ENCODE results near the gene CACNA2D3. TPM values are rescaled to one million over a fixed set of nuclear protein-coding genes. Genes with fewer than 3 reads are reported as not detected.

CACNA2D3 gene
- total RNA-seq, 1 experiment from 2014 or later, result not detected

DNA sequence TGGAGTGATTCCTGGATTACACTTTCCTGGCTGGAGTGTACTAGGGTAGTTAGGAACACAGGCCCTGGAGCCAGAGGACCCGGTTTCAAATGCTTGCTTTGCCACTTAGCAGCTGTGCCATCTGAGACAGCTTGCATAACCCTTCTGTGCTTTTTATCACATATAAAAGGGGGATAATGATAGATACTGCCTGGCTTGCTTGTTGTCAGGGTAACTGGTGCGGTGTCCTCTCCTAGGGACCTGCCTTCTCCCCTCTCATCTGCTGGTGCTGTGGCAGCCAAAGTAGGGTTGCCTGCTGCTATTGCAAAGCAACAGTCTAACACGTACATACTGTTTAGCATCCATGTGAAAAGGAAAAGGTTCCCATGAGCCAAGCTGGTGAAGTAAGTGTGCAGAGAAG lies 667.7 kb downstream of the CACNA2D3 start:
- DNase-seq (ENCODE audit: low spot score), result no peak

DNA sequence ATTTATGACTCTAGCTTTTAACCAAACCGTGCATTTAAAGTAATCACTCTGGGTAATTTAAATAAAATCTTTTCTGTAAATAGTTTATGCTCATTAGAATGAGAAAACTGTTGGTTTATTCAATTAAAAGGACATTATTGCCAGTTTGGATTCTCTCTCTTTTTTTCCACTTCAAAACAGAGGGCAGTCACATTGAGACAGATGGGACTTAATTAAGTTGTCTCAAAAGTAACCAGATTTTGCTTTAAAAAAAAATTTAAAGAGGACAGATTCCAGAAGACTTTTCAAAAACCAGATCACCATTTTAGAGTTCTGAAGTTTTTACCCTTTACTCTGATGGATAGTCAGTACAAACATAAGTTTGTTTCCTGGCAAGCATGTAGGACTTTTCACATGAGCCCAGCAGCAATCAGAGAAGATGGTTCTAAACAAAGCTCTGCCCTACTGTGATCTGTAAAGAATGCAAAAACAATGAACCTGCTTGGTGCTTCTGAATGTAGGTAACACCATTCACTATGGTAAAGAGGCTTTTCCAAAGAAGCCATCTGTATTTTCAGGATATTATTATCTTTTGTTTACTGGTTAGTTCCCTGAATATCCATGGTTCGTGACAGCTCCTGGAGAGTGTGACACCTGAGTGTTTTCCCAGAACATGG lies 669.3 kb downstream of the CACNA2D3 start:
- DNase-seq (ENCODE audit: low spot score), result no peak

DNA sequence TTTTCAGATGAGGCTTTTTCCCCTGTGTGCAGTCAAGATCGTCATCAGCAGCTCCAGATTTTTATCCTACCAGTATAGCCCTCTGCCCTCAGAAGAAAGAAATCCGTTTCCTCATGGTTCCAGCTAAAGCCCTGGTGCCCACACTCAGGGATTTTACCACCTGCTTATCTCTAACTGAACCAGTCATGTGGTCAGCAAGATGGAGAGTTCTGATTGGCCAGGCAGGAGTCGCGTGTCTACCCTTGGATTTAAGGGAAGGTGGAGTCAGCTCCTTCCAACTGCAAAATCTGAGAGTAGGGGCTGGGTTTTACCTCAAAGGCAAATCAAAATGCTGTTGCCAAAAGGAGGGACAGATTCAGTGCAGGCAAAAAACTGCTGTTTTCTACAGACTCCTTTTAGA lies 670.2 kb downstream of the CACNA2D3 start:
- no peak for DNase-seq (ENCODE audit: low spot score)

DNA sequence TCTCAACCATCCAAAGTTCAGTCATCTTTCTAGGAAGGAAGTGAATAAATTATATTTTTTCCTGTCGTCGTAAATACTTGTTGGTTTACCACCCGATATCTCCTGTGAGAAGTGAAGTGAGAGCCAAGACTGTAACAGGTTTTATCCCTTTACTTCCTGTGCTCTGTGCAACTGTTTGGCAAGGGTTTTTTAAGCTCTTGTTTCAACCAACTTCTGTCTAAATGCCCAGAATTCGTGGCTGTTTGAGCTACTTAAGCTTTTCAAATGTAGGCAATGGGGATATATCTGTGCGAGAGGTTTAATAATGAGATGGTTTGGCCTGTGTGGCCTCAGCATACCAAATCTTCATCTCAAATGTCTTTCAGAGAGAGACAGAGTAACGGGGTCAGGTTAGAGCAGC lies 670.8 kb downstream of the CACNA2D3 start:
- DNase-seq (ENCODE audit: low spot score), result no peak

DNA sequence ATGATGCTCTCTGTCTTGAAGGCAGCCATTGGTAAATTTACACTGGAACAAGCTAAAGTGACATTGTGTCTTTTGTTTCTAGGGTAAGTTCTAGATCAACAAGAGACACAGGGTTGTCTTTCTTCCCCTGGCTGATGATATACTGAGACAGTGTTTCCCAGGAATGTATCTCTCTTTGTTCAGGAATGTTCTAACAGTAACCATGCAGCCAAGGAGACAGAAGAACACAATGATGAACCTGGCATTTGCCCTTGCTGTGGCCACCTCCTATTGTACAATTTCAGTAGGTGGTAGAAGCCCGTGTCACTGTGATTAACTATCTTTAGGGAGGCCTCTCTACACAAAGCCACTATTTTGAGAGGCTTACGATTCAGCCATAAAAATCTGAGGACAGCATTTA lies 674.8 kb downstream of the CACNA2D3 start:
- no peak for DNase-seq (ENCODE audit: low spot score)

DNA sequence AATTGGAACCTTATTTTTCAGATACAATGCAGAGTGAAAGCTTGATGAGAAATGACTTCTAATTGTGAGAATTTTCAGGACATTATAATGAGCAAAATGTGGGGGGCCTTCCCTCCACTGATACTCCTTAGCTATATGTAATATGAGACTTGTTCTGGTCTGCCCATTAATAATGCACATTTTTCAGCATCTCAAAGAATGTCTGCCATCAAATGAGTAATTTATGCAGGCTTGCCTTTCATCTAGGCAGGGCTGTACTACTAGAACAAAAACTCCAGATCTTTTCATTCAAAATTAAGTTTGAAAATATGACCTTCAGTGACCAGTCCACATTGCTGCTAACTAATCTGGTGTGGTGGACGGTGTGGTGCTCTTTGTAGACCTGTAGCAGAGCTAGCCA lies 678.1 kb downstream of the CACNA2D3 start:
- no peak for DNase-seq (ENCODE audit: low spot score)

DNA sequence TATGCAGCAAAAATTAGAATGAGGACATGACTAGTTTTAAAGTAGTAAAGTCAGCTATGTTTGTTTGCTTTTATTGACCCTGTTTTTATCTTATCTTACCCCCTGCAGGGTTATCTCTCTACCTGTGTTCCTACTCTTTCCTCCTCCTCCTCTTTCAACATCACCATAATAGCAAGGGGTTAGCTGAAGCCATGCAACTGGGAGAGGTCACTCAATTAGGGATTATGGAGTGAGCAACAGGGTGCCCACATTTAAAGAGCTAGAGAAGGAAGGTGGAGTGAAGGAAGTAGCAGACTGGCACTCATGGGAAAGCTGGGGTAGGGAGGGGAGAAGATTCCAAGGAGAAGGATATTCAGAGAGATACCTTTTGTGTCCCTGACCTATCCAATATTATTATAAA lies 679.6 kb downstream of the CACNA2D3 start:
- no peak for DNase-seq (ENCODE audit: low spot score)

DNA sequence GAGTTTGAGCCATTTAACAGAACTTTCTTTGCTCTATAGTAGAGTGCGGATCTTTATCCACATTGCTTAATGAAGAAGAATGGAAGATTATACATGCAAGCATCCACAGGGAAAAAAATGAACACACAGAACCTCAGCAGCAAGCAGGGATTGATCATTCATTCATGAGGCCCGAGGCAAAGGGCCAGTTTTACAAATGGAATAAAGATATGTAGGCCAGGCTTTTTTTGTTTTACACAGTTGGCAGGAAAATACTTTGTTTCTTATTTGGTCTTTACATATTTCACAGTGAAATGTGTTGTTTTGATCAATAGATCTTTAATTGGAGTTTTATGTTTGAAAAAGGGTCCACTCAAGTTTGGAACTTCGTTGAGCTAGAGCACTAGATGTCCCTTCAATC lies 688.0 kb downstream of the CACNA2D3 start:
- DNase-seq (ENCODE audit: low spot score), result no peak

DNA sequence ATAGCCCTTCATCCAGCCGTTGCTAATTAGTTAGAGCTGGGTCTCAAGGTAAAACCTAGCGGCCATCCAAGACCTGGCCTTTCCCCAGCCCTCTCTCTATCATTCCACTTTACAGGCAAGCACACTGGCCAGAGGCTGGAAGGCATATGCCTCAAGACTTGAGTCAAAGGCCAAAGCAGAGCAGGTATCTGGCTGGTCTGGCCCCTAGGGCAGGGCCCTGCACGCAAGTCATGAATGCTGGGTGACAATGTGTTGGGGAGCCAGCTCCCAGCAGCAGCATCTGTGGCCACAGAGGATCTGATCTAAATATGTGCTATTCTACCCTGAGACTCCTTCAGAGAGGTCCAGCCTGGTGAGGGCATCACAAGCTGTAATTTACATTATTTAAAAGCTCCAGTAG lies 691.9 kb downstream of the CACNA2D3 start:
- DNase-seq (ENCODE audit: low spot score), result no peak

DNA sequence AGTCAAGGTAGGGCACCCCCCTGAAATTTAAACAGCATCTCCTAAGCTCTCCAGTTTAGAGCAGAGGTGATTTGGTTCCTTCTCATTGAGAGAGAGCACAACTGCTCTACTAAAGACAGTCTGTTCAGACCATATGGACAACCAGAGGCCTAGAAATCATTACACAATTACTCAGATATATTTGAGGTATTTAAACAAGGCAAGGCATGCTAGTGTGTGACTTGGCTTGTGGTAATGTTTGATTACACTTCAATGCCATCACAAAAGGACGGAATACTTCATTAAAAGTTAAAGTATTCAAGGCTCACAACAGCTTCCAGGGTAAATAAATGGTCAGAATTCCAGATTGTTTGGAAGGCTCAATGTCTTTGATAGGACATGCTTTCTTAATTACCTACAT lies 695.3 kb downstream of the CACNA2D3 start:
- no peak for DNase-seq (ENCODE audit: low spot score)

DNA sequence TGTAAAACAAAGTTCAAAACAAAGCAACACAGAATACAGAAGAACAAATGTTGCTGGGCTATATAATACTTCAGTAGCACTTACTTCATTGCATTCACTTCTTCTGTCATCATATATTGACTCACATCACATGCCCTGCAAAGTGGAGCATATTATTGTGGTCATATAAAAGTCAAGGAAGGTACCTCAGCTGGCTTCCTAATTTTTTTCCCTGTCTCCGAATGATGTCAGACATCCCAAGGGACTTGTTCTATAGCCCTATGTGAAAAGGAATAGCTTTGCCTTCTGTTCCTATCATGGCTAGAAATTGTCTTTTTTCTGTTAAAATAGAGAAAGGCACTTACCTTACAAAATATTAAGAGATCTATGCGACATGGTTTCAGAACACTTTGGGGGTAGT lies 696.1 kb downstream of the CACNA2D3 start:
- no peak for DNase-seq (ENCODE audit: low spot score)

DNA sequence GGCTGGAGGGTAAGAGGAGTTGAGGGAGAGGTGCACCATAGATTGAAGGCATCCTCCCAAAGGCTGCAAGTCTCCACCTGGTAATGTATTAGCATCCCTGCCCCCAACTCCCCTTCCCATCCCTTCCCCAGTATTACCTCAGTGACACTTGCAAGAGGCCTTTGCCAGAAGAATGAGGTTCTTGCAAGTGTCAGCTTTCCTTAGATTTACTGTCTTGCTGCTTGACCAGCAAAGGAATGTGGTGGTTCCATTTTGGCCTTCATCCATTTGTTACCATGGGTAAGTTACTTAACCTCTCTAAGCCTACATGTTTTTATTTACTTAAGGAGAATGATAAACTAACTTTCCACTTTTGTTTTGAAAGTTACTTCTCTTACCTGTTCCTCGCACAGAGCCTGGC lies 696.6 kb downstream of the CACNA2D3 start:
- DNase-seq (ENCODE audit: low spot score), result no peak

DNA sequence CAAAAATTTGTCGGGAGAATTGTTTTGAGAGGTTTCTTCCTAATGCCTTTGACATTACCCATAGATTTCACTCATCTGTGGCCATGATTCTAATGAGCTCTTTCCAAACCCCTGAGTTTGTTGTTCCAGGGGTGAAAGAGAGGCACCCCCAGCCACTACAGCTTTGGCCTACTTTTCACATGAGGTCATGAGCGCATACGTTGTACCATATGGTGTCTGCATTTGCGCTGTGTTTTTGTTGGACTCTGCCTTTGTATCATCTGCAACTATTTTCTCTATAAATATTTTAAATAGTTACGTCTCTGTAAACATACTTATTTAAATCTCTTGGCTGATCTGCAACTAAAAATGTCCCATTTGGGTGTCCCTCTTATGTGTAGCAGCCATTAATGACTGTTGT lies 697.6 kb downstream of the CACNA2D3 start:
- no peak for DNase-seq (ENCODE audit: low spot score)

DNA sequence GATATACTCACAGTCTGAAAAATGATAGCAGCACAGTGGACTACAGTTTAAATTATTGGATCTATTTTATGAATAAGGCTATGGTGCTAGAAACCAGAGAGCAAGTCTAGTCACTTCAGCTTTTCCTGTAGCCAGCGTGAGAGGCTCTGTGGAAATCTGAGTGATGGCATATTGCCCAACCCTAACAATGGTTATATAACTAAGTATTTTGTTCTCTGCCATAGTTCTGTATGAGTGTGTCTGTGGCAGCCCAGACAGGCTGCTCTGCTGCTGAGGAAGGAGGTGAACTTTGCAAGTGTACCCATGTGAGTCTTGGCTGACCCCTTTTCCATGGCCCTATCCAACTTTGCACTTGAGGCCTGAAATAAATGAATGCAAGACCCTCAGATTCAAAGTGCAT lies 699.9 kb downstream of the CACNA2D3 start:
- no peak for DNase-seq (ENCODE audit: low spot score)

DNA sequence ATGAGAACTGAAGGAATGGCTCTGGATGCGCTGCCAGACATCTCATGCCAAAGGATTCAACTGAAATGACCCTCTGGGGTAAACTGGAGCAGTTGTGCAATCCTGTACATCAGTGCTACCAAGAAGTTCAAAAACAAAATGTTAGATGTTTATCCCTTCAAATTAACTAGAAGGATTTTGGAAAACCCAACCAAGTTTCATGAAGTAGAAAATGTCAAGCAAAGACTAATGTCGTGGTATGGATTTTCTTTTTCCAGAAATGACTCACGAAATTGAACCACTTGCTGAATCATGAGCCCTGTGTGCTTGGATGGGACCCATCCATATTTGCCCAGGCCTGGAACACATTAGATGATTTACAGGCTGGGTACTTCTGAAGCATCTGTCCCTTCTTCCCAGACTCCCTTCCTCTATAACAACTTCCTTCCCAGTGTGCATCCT lies 703.9 kb downstream of the CACNA2D3 start:
- no peak for DNase-seq (ENCODE audit: low spot score)

DNA sequence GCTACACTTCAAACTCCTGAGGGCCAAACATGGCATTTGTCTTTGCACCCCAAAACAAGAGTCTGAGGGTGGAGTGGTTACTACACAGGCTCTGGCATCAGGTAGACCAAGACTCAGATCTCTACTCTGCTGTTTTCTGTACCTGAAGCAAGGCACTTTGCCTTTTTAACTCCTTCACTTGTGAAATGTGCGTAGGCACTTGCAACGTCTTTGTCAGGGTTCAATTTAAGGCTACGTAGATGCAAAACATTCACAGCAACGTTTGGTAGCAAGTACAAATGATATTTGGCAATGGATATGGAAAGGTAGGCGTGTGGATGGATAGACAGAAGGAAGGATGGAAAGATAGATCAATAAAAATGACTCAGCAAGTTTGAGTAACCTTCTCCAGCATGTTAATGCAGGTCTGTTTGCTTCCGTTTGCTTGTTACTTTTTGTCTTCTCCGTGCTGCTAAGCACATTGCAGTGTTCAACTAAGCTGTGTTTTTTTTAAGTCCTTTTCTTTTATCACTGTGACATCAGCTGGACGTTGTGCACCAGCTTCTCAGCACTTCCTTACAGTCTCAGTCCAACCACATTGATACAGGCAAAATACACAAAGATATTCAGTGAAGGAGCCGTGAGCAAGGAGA lies 704.8 kb downstream of the CACNA2D3 start:
- no peak for DNase-seq (ENCODE audit: low spot score)

DNA sequence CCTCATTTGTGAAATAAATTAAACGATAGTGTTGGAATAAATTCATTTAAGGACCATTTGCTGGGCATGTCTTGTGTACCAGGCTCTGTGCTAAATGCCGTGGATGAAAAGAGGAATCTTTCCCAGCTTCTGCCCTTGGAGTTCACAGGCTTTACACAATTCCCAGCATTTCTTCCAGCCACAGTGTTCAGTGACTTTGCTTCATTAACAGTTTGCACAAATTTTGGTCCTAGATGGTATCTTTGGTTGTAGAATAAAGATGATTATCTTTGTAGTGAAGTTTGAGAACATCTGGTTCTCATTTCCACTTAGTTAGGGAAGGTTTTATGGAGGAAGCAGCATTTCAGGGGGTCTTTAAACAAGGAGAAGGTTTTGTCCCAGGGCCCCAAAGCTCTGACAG lies 705.4 kb downstream of the CACNA2D3 start:
- DNase-seq (ENCODE audit: low spot score), result no peak

DNA sequence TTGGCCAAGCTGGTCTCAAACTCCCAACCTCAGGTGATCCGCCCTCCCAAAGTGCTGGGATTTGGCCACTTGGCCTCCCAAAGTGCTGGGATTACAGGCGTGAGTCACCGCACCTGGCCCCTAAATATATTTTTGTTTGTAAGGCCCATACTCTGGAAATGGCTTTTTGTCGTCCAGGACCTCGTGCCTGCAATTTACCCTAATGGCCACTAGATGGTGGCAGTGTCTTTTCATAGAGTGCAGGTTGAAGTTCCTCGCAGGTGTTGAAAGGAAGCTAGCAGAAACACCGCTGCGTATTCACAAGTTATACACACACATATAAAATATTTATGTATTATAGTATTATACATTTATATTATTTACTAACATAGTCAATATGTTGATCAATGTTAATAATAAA lies 708.3 kb downstream of the CACNA2D3 start:
- peak; percentile 42 for DNase-seq (ENCODE audit: low spot score)

DNA sequence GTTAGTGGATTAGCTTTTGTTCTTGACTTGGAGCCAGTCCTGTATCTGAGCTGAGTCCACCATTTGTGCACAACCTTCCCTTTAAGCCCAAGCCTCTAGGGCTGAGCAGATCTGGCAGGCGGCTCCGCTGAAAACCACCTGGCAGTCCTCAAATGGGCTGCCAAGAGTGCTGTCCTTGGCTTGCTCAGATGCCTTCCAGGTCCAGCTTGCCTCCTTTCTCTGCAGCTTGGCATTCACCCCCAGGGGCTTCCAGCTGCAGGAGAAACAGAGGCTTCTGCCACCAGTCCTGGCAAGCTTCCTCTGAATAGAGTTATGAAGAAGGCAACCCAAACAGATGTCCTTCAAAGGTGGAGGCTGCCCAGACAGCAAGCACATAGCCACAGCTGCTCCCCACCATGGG lies 708.8 kb downstream of the CACNA2D3 start:
- no peak for DNase-seq (ENCODE audit: low spot score)

DNA sequence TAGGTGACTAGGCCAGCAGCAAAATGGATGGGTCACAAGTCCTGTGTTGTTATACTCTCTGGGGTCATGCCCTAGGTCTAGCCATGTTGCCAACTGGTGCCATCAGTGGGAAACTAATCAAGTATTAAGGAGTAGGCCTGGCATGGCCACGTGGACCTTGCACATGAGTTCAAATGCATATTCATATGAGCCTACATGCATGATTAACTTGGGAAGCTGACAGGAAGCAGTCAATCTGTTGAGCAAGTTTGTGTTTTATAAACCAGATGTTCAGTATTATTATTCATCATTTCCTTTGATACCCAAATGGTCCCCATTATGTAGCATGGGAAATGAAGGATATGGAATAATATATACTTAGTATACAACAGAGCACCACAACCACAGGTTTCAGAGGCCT lies 710.5 kb downstream of the CACNA2D3 start:
- DNase-seq (ENCODE audit: low spot score), result no peak

DNA sequence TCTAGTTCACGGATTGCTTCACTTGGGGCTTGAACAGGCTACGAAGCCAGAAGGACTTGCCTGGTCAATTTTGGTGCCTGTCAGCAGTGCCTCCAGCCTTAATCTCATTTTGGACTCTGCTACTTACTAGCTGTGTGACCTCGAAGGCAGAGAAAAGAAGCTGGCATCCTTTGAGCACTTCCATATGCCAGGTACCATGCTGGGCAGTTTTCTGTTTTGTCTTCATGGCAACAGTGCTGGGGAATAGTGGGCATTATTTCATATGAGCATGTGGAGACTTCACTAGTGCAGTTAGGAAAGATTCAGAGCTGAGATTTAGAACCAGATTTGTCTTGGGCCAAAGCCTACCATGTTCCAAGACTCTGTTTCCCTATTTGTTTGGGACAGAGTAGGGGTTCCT lies 713.3 kb downstream of the CACNA2D3 start:
- no peak for DNase-seq (ENCODE audit: low spot score)

DNA sequence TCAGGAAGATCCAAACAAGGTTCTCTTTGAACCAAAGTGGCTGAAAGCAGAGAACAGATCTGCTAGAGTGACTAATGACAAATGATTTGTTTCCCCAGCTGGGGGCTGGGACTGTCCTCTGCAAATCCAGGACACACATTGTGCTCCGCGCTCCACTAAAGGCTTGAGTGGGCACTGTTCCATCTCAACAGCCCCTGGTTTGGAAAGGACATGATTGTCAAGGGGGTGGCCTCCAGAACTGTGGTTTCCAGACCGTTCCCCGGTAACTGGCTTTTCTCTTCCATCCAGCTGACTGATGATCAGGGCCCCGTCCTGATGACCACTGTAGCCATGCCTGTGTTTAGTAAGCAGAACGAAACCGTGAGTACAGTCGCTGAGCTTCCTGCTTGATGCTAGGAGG lies 714.5 kb downstream of the CACNA2D3 start:
- no peak for DNase-seq (ENCODE audit: low spot score)

DNA sequence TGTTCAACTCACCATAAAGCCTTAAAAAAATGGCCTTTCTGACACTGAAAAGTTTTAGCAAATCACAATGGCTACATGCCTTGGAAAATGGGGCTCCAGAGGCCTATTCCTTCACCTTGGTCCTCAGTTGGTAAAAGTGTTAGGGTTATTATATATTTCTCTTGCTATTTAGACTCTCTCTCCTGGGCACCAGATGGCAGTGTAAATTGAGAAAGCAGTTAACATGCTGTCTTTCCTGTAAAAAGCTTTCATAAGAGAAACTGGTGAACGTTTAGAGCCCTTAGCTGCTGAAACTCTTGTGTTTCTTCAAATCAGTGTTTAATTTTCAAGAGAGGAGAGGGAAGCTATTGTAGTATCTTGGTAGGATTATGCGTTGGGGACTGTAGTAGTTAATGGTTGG lies 715.6 kb downstream of the CACNA2D3 start:
- DNase-seq (ENCODE audit: low spot score), result peak; percentile 6

DNA sequence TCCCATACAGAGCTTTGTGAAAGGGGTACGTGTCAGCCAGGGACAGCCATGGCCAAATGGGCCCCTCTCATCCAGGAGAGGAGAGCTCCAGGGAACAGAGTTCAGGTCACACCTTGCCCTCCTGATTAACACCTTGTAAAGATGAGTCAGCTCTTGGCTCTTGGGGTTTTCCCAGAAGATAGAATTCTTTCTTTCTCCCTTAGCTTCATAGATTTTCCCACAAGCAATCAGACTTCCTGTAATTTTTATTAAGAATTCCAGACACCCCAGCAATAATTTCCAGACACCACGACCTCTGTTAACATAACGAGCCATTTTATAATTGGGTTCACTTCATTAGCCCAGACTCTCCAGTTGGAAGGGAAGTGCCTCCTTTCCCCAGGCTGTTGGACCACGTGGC lies 719.1 kb downstream of the CACNA2D3 start:
- DNase-seq (ENCODE audit: low spot score), result no peak

Measured in HT-29 (cell line).